Putamen (tissue), 1 donor: ENCODE data around the gene SNRPA1.

ENCODE experiments used
- DNase-seq: peaks from one replicate; pipeline ENCODE4 v3.0.0-alpha.2; 2016; ENCODE audit warnings: low spot score

Gene SNRPA1

GRCh38 chr15:101242160-101242998 lies 52.7 kb downstream of the SNRPA1 start:
- DNase-seq: peak; percentile 11

- DNase-seq: no peak
Observed at GRCh38 chr15:101240358-101240757, 54.7 kb downstream of the SNRPA1 start.

- no peak for DNase-seq
Observed at GRCh38 chr15:101239724-101240136, 55.3 kb downstream of the SNRPA1 start.

- no peak for DNase-seq
Observed at GRCh38 chr15:101237251-101237650, 57.8 kb downstream of the SNRPA1 start.

GRCh38 chr15:101233651-101234280 lies 61.3 kb downstream of the SNRPA1 start:
- DNase-seq: no peak

- DNase-seq: no peak
Observed at GRCh38 chr15:101232677-101233076, 62.4 kb downstream of the SNRPA1 start.
